ENCODE data around the gene ATXN1.
A peak's percentile ranks its signal among the peaks of the same experiment; 100 is the strongest.

Gene ATXN1

GRCh38 chr6:16681260-16681873 lies 79.9 kb downstream of the ATXN1 start:
- peak in 2 of 56 donors; percentile 17 to 21 for DNase-seq

- no peak for DNase-seq
These were observed 82.2 kb downstream of the ATXN1 start for GRCh38 chr6:16679050-16679449.

GRCh38 chr6:16677458-16677857 lies 83.8 kb downstream of the ATXN1 start:
- no peak for DNase-seq

- DNase-seq: peak in 3 of 56 donors; percentile 8 to 17 (median 17)
These were observed 84.3 kb downstream of the ATXN1 start for GRCh38 chr6:16676978-16677377.

- DNase-seq: no peak
These were observed 84.9 kb downstream of the ATXN1 start for GRCh38 chr6:16676376-16676775.

- DNase-seq: no peak
These were observed 86.4 kb downstream of the ATXN1 start for GRCh38 chr6:16674801-16675392.

- DNase-seq: no peak
These were observed 88.1 kb downstream of the ATXN1 start for GRCh38 chr6:16673011-16673797.

- no peak for DNase-seq
These were observed 89.7 kb downstream of the ATXN1 start for GRCh38 chr6:16671302-16672289.

GRCh38 chr6:16670617-16671051 lies 90.6 kb downstream of the ATXN1 start:
- DNase-seq: no peak

GRCh38 chr6:16670183-16670582 lies 91.1 kb downstream of the ATXN1 start:
- no peak for DNase-seq

- no peak for DNase-seq
These were observed 92.0 kb downstream of the ATXN1 start for GRCh38 chr6:16669227-16669626.

GRCh38 chr6:16667509-16667908 lies 93.8 kb downstream of the ATXN1 start:
- DNase-seq: no peak

GRCh38 chr6:16665992-16666391 lies 95.3 kb downstream of the ATXN1 start:
- DNase-seq: no peak

- no peak for DNase-seq
These were observed 96.1 kb downstream of the ATXN1 start for GRCh38 chr6:16665182-16665581.

- DNase-seq: no peak
These were observed 97.4 kb downstream of the ATXN1 start for GRCh38 chr6:16663901-16664300.

GRCh38 chr6:16660157-16660497 lies 101.1 kb downstream of the ATXN1 start:
- DNase-seq: no peak

- no peak for DNase-seq
These were observed 101.6 kb downstream of the ATXN1 start for GRCh38 chr6:16659466-16660156.

GRCh38 chr6:16658348-16659034 lies 102.8 kb downstream of the ATXN1 start:
- DNase-seq: no peak

- no peak for DNase-seq
These were observed 103.5 kb downstream of the ATXN1 start for GRCh38 chr6:16657768-16658167.

GRCh38 chr6:16656451-16656850 lies 104.8 kb downstream of the ATXN1 start:
- no peak for DNase-seq

Measured in nucleus accumbens (tissue), 56 donors.